Heart right ventricle (tissue), 16 donors: ENCODE measurements around the gene AANAT. TPM values are rescaled to one million over a fixed set of nuclear protein-coding genes. Genes with fewer than 3 reads are reported as not detected.
"Not testable (repeated sequence)": the region's sequence is repeated elsewhere in the genome, so short reads cannot be mapped to it uniquely, and the experiment has no call there.

ENCODE experiments used
- ATAC-seq, 8 donors: fragments of 200-7000 bp; cut with Tn5 transposase; one replicate each; pipeline ENCODE4 v1.9.1; 2020; ENCODE audit warnings: mild to moderate bottlenecking in 8 of 8, moderate library complexity in 8 of 8, moderate number of reproducible peaks in 1 of 8
- DNase-seq, 2 donors: peaks; one replicate each; pipeline ENCODE4 v3.0.0-alpha.2; 2020
- H3K27ac ChIP-seq, 10 donors: fragments of 200-600 bp; sonication (generic) in 2 of 10; one replicate each; pipeline versions ENCODE4 v1.5.0 to v1.8.0; 2020 to 2022; ENCODE audit warnings: mild to moderate bottlenecking in 3 of 10
- H3K27me3 ChIP-seq, 7 donors: fragments of 200-600 bp; one replicate each; pipeline ENCODE4 v1.8.0; 2021 to 2022; ENCODE audit warnings: mild to moderate bottlenecking in 2 of 7
- H3K36me3 ChIP-seq, 9 donors: fragments of 200-600 bp; sonication (generic) in 1 of 9; one replicate each; pipeline versions ENCODE4 v1.5.0 to v1.8.0; 2020 to 2022; ENCODE audit warnings: mild to moderate bottlenecking in 2 of 9
- H3K4me1 ChIP-seq, 9 donors: fragments of 200-600 bp; sonication (generic) in 1 of 9; one replicate each; pipeline versions ENCODE4 v1.5.0 to v1.8.0; 2020 to 2022; ENCODE audit warnings: mild to moderate bottlenecking in 4 of 9
- H3K4me3 ChIP-seq, 10 donors: fragments of 200-600 bp; sonication (generic) in 2 of 10; one replicate each; pipeline versions ENCODE4 v1.5.0 to v1.8.0; 2020 to 2022; ENCODE audit warnings: mild to moderate bottlenecking in 7 of 10, moderate library complexity in 2 of 10
- H3K9me3 ChIP-seq, 11 donors: fragments of 200-600 bp in 10 of 11; sonication (generic) in 2 of 11; one replicate each; pipeline versions ENCODE4 v1.5.0 to v1.8.0; 2013 to 2022; ENCODE audit warnings: mild to moderate bottlenecking in 2 of 11, control low read depth in 1 of 11, moderate library complexity in 1 of 11
- WGBS, 2 donors: extraction: QIAGEN DNeasy Blood & Tissue Kit; methylation state at CpG; one replicate each; pipeline ENCODE4 v1.1.7; 2013; ENCODE audit warnings: inconsistent platforms in 1 of 2; 5-methylcytosine and 5-hydroxymethylcytosine counted together
- intact Hi-C, 10 donors: fragments of 100-400 bp; cut with DNase I; formaldehyde crosslinking; loops; one replicate each; pipeline versions ENCODE4 v1.11.1 to v1.14.2; 2022
- polyA plus RNA-seq, 2 donors: library from polyadenylated mRNA; stranded (reverse); fragments of 200-250 nt; gene quantifications; one replicate each; pipeline ENCODE4 v1.2.3, GENCODE V29; 2013
- total RNA-seq, 10 donors: library from RNA; stranded (reverse); fragmentation: NEBNext Ultra II Directional in 3 of 10; extraction: Animal tissue kit (Norgen Biotek cat#: 25700) in 3 of 10; gene quantifications; one replicate each; pipeline versions ENCODE4 v1.2.1 to v1.2.4, GENCODE V29; 2021 to 2023
- TF ChIP-seq, protein P1 (sequence below), 9 donors: fragments of 200-600 bp; sonication (generic) in 2 of 9; IDR thresholded peaks; one replicate each; pipeline versions ENCODE4 v1.5.0 to v1.8.0; 2021 to 2022; ENCODE audit warnings: antibody characterized with exemption in 9 of 9, mild to moderate bottlenecking in 5 of 9, moderate library complexity in 1 of 9
- donor health status: Arrhythmogenic right ventricular cardiomyopathy.
- donor health status: ischemic (EF 13 %, LVEDD 7.1; RV severe dilation, severe dysfunction).
- donor health status: healthy with polysubstance abuse.
- donor health status: DM: no; HTN: yes; CAD: no.
- donor health status: DM: no; HTN: no; CAD: no.
- donor health status: ischemic (EF 25% LVEDD 6.9; RV normal size, moderate dysfunction).
- donor health status: ischemic (EF 25% LVEDD 5.7; RV mildly dilated, moderate dysfunction).
- donor health status: healthy.
- donor health status: DM: yes; HTN: yes; CAD: no.
- donor health status: Ischemic cardiomyopathy.
- donor health status: ischemic (EF 35%, LVEDD 5.7; RV mildly dilated, moderate dysfunction).
- donor health status: nonischemic (EF 11% LVEDD 7.7; RV severe dilation, severe dysfunction).
- donor health status: DM: yes; HTN: yes; CAD: no.
- donor health status: PGD.
- donor health status: ischemic (EF 29% LVEDD 5.4; RV normal size, mild dysfunction).
- donor health status: nonischemic (EF 23%, LVEDD 6.1; RV moderate dilation, normal function).

The AANAT gene
- total and polyA plus RNA-seq, 12 donors, result 0.73 to 0.98 TPM; not detected in 10

DNA sequence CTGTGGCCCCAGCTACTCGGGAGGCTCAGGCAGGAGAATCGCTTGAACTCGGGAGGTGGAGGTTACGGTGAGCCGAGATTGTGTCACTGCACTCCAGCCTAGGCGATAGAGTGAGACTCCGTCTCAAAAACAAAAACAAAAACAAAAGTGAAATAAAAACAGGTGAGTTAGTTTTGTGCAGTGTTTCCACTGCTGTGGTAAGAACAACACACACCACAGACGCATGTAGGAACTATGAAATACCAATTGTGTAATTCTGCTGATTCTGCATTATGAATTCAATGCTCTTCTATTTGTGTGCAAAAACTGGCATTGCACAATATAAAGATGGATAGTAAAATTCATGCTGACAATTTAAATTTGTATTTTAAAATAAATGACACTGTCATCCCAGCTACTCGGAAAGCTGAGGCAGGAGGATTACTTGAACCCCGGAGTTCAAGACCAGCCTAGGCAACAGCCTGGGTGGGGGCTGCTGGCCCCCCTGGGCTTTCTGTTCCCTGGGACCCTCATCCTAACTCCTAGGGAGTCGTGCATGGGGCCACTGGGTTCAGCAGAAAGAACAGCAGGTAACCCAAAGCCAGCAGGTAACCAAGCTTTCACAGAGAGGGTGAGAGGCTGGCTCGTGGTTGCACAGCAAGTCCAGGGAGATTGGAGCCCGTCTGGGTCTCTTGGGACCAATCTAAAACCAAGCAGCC is 44.4 kb downstream of the AANAT start:
- H3K27ac ChIP-seq, result peak overlapping the region in 1 of 10 donors; percentile 46
- TF ChIP-seq, protein P1, sequence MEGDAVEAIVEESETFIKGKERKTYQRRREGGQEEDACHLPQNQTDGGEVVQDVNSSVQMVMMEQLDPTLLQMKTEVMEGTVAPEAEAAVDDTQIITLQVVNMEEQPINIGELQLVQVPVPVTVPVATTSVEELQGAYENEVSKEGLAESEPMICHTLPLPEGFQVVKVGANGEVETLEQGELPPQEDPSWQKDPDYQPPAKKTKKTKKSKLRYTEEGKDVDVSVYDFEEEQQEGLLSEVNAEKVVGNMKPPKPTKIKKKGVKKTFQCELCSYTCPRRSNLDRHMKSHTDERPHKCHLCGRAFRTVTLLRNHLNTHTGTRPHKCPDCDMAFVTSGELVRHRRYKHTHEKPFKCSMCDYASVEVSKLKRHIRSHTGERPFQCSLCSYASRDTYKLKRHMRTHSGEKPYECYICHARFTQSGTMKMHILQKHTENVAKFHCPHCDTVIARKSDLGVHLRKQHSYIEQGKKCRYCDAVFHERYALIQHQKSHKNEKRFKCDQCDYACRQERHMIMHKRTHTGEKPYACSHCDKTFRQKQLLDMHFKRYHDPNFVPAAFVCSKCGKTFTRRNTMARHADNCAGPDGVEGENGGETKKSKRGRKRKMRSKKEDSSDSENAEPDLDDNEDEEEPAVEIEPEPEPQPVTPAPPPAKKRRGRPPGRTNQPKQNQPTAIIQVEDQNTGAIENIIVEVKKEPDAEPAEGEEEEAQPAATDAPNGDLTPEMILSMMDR (IDR thresholded peaks at IDR 0.05), result no peak
- no peak for ATAC-seq
- peaks cover 0 to 44% (median 15%) of the 10 kb centered on the region in 9 donors for H3K4me1 ChIP-seq
- no peak for DNase-seq
- no peaks in the 10 kb centered on the region for H3K36me3 ChIP-seq
- WGBS, 2 donors, result 90 to 92% methylated on average over 13 of the region's 13 CpGs
- H3K27me3 ChIP-seq, result peaks cover 0 to 6% (median 0%) of the 10 kb centered on the region in 7 donors
- no peaks in the 10 kb centered on the region for H3K9me3 ChIP-seq
- no peak overlapping the region for H3K4me3 ChIP-seq
- intact Hi-C loops, result no loop called here

DNA sequence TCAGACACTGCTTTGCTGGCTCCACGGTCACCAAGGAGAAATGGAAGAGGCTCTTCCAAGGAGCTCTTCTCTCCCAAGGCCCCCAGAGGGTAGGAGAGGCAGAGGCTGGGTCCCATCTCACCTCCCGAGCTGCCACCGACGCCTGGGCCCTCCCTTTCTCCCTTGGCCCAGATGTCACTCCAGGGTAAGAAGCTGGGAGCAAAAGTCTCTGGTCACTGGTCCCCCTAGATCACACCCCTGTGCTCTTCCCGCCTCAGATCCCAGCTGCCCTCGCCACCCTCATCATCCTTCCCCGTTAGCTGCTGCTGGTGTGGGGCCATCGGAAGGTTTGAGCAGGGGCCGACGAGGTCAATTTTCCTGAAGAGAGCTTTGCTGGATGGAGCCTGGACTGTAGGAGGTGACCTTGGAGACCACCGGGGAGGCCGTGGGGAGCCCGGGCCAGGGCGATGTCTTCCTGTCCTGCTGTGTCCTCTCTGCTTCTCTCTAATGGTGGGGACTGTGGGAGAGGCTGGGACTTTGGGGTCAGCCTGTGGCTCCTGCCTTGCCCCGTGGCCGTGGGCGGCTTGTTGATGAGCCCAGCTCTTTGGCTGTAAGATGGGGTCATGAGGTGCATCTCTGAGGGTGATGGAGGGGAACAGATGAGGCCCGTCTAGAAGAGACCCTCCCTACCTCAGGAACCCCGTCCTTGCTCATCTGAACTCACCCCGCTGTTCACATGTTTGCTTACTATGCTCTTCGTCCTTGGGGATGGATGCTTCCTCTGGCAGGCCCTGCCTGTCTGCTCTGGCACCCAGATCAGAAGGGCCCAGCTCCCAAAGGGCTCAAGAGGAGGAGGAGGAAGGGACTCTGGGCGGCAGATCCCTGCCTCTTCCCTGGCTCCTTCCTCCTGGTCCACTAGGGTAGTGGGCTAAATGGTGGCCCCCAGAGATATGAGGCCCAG is 45.2 kb downstream of the AANAT start:
- 80 to 85% methylated on average over 22 of the region's 22 CpGs for WGBS, 2 donors
- H3K4me1 ChIP-seq, result peaks cover 0 to 49% (median 15%) of the 10 kb centered on the region in 9 donors
- H3K27ac ChIP-seq, result peak overlapping the region in 1 of 10 donors; percentile 46
- no peak overlapping the region for H3K4me3 ChIP-seq
- H3K27me3 ChIP-seq, result peaks cover 0 to 3% (median 0%) of the 10 kb centered on the region in 7 donors
- TF ChIP-seq, protein P1 (IDR thresholded peaks at IDR 0.05), result no peak
- intact Hi-C loops, result no loop called here
- no peak for DNase-seq
- no peak for ATAC-seq
- no peaks in the 10 kb centered on the region for H3K36me3 ChIP-seq
- H3K9me3 ChIP-seq, result no peaks in the 10 kb centered on the region

DNA sequence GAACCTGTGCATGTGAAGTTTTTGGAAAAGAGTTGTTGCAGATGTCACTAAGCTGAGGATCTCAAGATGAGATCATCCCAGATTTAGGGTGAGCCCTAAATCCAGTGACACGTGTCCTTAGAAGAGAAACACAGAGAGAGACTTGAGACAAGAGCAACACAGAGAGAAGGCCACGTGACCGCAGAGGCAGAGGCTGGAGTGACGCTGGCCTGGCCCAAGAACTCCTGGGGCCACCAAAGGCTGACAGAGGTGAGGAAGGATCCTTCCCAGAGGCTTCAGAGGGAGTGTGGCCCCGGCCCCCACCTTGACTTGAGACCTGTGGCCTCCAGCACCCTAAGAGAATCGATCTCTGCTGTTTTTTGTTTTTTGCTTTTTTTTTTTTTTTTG is 45.9 kb downstream of the AANAT start:
- no peak for ATAC-seq
- WGBS, 2 donors, result 71 to 72% methylated on average over 6 of the region's 6 CpGs

DNA sequence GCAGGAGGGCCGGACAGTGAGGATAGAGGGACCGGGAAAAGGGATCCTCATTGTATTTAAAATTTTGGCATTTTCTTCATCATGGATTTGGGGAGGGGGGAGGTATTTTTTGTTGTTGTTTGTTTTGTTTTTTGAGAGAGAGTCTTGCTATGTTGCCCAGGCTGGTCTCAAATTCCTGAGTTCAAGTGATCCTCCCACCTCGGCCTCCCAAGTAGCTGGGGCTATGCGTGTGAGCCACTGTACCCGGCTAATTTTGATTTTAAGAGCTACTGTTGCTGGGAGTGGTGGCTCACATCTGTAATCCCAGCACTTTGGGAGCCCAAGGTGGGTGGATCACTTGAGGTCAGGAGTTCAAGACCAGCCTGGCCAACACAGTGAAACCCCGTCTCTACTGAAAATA is 47.0 kb downstream of the AANAT start:
- 98% methylated on average over 6 of the region's 6 CpGs for WGBS, 2 donors
- intact Hi-C loops, ATAC-seq: not testable (repeated sequence)

More for the DNA sequence above, 45.9 kb downstream of the AANAT start:
- H3K4me1 ChIP-seq, result peaks cover 0 to 49% (median 15%) of the 10 kb centered on the region in 9 donors
- H3K9me3 ChIP-seq, result no peaks in the 10 kb centered on the region
- intact Hi-C loops, result no loop called here
- no peak overlapping the region for H3K27ac ChIP-seq
- no peaks in the 10 kb centered on the region for H3K27me3 ChIP-seq
- TF ChIP-seq, protein P1 (IDR thresholded peaks at IDR 0.05), result no peak
- no peak for DNase-seq
- H3K4me3 ChIP-seq, result no peak overlapping the region
- no peaks in the 10 kb centered on the region for H3K36me3 ChIP-seq

More for the DNA sequence above, 47.0 kb downstream of the AANAT start:
- H3K27me3 ChIP-seq, H3K9me3 ChIP-seq, H3K4me3 ChIP-seq, H3K36me3 ChIP-seq, DNase-seq: not testable (repeated sequence)
- Histone ChIP-seq H3K27ac (peak overlapping the region in 4 of 10 donors; percentile 69 to 91 (median 76)), H3K4me1 (peaks cover 0 to 49% (median 15%) of the 10 kb centered on the region in 9 donors)
